ENCODE results near the gene HCFC1. TPM values are rescaled to one million over a fixed set of nuclear protein-coding genes. Genes with fewer than 3 reads are reported as not detected.

HCFC1 gene
- total RNA-seq, 1 experiment from 2014 or later: 95.6 TPM

GRCh38 chrX:153905481-153906095 is 66.0 kb downstream of the HCFC1 start:
- Histone ChIP-seq H3K9me3 (no peaks in the 10 kb centered on the region), H3K27me3 (replicated peaks; ENCODE audit: control insufficient read depth, insufficient read depth, low read length) (no peaks in the 10 kb centered on the region), H3K4me1 (no peaks in the 10 kb centered on the region), H3K36me3 (ENCODE audit: control insufficient read depth, insufficient read depth, low read length) (no peaks in the 10 kb centered on the region), H3K4me3 (ENCODE audit: low read depth, low read length) (no peak overlapping the region)
- BruUV-seq (replicated peaks): no TSS peak
- no peak overlapping the region for H3K4me3 Mint-ChIP-seq (ENCODE audit: unreplicated experiment)
- TF ChIP-seq CTCF (IDR thresholded peaks at IDR 0.05; ENCODE audit: insufficient read depth in 1 of 2, low read depth in 1 of 2, low read length in 1 of 2, severe bottlenecking in 1 of 2, unreplicated experiment in 1 of 2): no peak
- CTCF ChIA-PET: no interaction called here
- H3K27ac Mint-ChIP-seq (ENCODE audit: unreplicated experiment): no peak overlapping the region
- H3K9me3 Mint-ChIP-seq (ENCODE audit: unreplicated experiment): no peaks in the 10 kb centered on the region
- POLR2A ChIA-PET: no interaction called here
- intact Hi-C loops (cut with micrococcal nuclease; ENCODE audit: unreplicated experiment): no loop called here
- H3K4me1 Mint-ChIP-seq (ENCODE audit: low read depth, unreplicated experiment): no peaks in the 10 kb centered on the region
- H3K27me3 Mint-ChIP-seq (ENCODE audit: insufficient read depth, unreplicated experiment): no peaks in the 10 kb centered on the region
- no peak for DNase-seq
- no peaks in the 10 kb centered on the region for H3K36me3 Mint-ChIP-seq (ENCODE audit: insufficient read depth, unreplicated experiment)

GRCh38 chrX:153903991-153904957 is 67.3 kb downstream of the HCFC1 start, which contains the start of gene AVPR2:
TSS of gene AVPR2 (plus strand) at chrX:153904673. CDS start at chrX:153905146, 473 bp downstream.
- Mint-ChIP-seq H3K36me3 (ENCODE audit: insufficient read depth, unreplicated experiment) (no peaks in the 10 kb centered on the region), H3K9me3 (ENCODE audit: unreplicated experiment) (no peaks in the 10 kb centered on the region), H3K27ac (ENCODE audit: unreplicated experiment) (no peak within 1 kb of the TSS), H3K4me3 (ENCODE audit: unreplicated experiment) (no peak within 1 kb of the TSS), H3K4me1 (ENCODE audit: low read depth, unreplicated experiment) (no peaks in the 10 kb centered on the region), H3K27me3 (ENCODE audit: insufficient read depth, unreplicated experiment) (no peaks in the 10 kb centered on the region)
- no TSS peak for BruUV-seq (replicated peaks)
- ChIA-PET POLR2A (no interaction called here), CTCF (interaction anchor here (0.5 kb wide), 1 partner anchor 41 kb away, joined by 3 read pairs; no protein-coding TSS in a partner anchor)
- TF ChIP-seq CTCF (IDR thresholded peaks at IDR 0.05; ENCODE audit: insufficient read depth in 1 of 2, low read depth in 1 of 2, low read length in 1 of 2, severe bottlenecking in 1 of 2, unreplicated experiment in 1 of 2): no peak
- H3K9me3 ChIP-seq: no peaks in the 10 kb centered on the region
- H3K4me3 ChIP-seq (ENCODE audit: low read depth, low read length): no peak within 1 kb of the TSS
- intact Hi-C loops (cut with micrococcal nuclease; ENCODE audit: unreplicated experiment): no loop called here
- H3K27me3 ChIP-seq (replicated peaks; ENCODE audit: control insufficient read depth, insufficient read depth, low read length): no peaks in the 10 kb centered on the region
- H3K36me3 ChIP-seq (ENCODE audit: control insufficient read depth, insufficient read depth, low read length): no peaks in the 10 kb centered on the region
- no peak for DNase-seq
- H3K4me1 ChIP-seq: no peaks in the 10 kb centered on the region

- H3K9me3 Mint-ChIP-seq (ENCODE audit: unreplicated experiment): no peaks in the 10 kb centered on the region
- H3K4me3 Mint-ChIP-seq (ENCODE audit: unreplicated experiment): no peak overlapping the region
- no peaks in the 10 kb centered on the region for H3K36me3 ChIP-seq (ENCODE audit: control insufficient read depth, insufficient read depth, low read length)
- no peak for DNase-seq
- H3K27ac Mint-ChIP-seq (ENCODE audit: unreplicated experiment): no peak overlapping the region
- H3K27me3 Mint-ChIP-seq (ENCODE audit: insufficient read depth, unreplicated experiment): no peaks in the 10 kb centered on the region
- no peaks in the 10 kb centered on the region for H3K9me3 ChIP-seq
- POLR2A ChIA-PET: no interaction called here
- H3K4me1 ChIP-seq: no peaks in the 10 kb centered on the region
- no peaks in the 10 kb centered on the region for H3K27me3 ChIP-seq (replicated peaks; ENCODE audit: control insufficient read depth, insufficient read depth, low read length)
- H3K4me1 Mint-ChIP-seq (ENCODE audit: low read depth, unreplicated experiment): no peaks in the 10 kb centered on the region
- H3K36me3 Mint-ChIP-seq (ENCODE audit: insufficient read depth, unreplicated experiment): no peaks in the 10 kb centered on the region
- TF ChIP-seq CTCF (IDR thresholded peaks at IDR 0.05; ENCODE audit: insufficient read depth in 1 of 2, low read depth in 1 of 2, low read length in 1 of 2, severe bottlenecking in 1 of 2, unreplicated experiment in 1 of 2): no peak
- H3K4me3 ChIP-seq (ENCODE audit: low read depth, low read length): no peak overlapping the region
- intact Hi-C loops (cut with micrococcal nuclease; ENCODE audit: unreplicated experiment): no loop called here
- BruUV-seq (replicated peaks): no TSS peak
- CTCF ChIA-PET: interaction anchor here (0.5 kb wide), 1 partner anchor 41 kb away, joined by 3 read pairs; no protein-coding TSS in a partner anchor
Observed at GRCh38 chrX:153903238-153903980, 68.2 kb downstream of the HCFC1 start.
